Activated T-helper 1 cell treated with anti-CD3 and anti-CD28 coated beads, Interleukin-2, amount 50 U/mL, for 16 hours (primary cell): ENCODE results near the gene SCMH1.
"Not testable (repeated sequence)": the region's sequence is repeated elsewhere in the genome, so short reads cannot be mapped to it uniquely, and the experiment has no call there.

Source experiments
- DNase-seq, 2 donors: peaks; one replicate each; pipeline ENCODE4 v3.0.0-alpha.2; 2020; ENCODE audit warnings: low read depth in 1 of 2, low spot score in 1 of 2

The SCMH1 gene

GRCh38 chr1:41251120-41251519 lies 9.0 kb upstream of the SCMH1 start:
- DNase-seq, result not testable (repeated sequence)

GRCh38 chr1:41249319-41249718 lies 7.2 kb upstream of the SCMH1 start:
- DNase-seq, result no peak

GRCh38 chr1:41246568-41246967 lies 4.5 kb upstream of the SCMH1 start:
- DNase-seq, result no peak

- no peak for DNase-seq
Measured at GRCh38 chr1:41245659-41246058, 3.6 kb upstream of the SCMH1 start.

DNA sequence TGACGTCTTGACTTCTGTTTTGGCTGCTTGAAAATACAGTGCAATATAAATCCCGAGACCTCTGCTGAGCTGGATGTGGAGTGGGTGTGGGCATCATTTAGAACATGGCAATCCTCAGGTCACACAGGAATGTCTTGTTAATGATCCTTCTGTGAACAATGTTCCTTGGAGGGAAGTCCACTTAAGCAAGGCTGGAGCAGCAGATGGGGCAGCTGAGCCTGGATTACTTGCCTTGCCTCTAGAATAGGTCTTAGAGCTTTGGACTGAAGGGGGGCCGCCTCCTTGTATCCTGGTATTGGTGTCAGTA lies 926 bp upstream of the SCMH1 start:
- DNase-seq, result no peak

- no peak for DNase-seq
Measured at GRCh38 chr1:41242342-41243078, 404 bp upstream of the SCMH1 start.

- DNase-seq, result peak; percentile 7 to 14
Measured at GRCh38 chr1:41241354-41241748, 755 bp downstream of the SCMH1 start.

DNA sequence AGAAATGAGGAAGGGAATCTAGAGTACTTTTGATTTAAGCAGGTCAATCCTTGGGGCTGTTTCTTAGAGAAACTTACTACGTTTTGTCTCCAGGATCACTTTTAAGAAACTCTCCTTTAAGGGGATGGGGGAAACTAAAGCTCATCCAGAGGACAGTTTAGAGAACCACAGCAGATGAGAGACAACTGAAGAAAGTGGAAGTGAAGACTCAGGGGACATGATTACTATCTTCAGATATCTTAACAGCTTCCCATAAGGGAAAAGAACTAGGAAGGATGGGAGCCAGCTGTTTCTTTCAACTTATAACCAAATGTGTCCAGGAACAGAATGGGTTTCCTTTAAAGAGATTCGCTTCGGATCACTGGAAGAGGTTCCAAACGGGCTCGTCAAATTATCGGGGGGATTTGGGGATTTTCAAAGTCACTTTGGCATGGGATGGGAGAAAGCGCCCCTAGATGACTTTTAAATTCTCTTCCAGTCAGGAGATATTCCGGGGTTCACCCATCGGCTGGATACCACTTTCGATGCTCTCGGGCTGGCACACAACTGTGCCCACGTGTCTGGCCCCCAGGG lies 1.2 kb downstream of the SCMH1 start:
- no peak for DNase-seq

- DNase-seq, result no peak
Measured at GRCh38 chr1:41239988-41240610, 2.0 kb downstream of the SCMH1 start.

DNA sequence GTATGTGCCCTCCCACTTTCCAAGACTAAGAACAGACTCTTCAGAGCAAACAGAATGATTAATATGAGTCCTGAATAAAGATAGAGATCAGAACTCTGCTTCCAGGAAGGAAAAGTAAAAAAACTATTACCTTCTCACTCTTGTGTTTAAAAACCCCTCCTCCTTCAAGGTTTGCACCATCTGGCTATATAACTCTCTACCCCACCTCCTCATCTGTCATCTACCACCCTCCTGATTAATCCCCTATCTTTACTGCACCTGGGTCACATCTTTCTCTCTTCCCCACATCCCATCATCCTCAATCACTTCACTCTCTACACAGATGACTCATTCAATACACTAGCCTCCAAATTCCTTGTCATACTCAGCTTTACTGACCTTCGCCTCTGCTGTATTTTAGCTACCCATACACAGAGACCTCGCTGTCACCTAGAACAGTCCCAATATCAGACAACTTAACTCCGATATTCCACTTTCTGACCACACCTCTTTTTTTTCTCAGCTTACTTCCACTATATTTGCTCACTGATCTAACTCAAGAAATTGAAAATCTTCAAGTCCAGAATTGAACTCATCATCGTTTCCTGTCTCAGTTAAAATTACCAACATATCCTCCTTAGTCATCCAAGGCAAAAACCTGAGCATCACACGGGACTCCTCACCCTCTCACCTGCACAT lies 3.7 kb downstream of the SCMH1 start:
- no peak for DNase-seq

DNA sequence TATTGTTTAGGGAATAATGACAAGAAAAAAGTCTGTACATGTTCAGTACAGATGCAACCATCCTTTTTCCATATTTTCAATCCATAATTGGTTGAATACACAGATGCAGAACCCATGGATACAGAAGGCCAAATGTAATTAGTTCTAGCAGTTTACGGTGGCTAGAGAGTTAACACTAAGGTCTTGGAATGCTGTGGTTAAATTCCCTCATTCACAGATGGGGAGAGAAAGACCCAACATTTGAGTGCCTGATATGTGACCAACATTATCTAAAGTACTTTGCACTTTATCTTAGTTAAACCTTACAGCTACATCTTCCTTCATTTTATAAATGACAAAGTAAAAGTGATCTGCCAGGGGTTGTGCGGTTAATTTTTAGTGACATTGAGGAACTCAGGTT lies 5.3 kb downstream of the SCMH1 start:
- DNase-seq, result no peak

GRCh38 chr1:41235893-41236292 lies 6.2 kb downstream of the SCMH1 start:
- no peak for DNase-seq

GRCh38 chr1:41233708-41234107 lies 8.4 kb downstream of the SCMH1 start:
- no peak for DNase-seq

DNA sequence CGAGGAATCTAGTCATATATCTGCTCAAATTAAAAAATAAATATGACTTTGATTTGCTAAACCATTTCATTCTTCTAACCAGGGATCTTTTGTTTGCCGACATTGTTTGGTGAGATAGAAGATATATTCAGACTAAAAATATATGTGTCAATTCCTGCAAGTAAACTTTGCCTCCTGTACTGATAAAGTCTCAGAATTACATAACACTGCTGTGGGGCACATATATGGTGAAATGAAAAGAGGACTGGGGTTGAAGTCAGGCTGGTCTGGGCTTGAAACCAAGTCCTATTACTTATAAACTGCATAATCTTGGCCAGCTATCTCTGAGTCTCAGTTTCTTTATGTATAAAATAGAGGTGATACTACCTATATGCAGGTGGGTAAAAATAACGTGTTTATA lies 9.8 kb downstream of the SCMH1 start:
- no peak for DNase-seq

DNA sequence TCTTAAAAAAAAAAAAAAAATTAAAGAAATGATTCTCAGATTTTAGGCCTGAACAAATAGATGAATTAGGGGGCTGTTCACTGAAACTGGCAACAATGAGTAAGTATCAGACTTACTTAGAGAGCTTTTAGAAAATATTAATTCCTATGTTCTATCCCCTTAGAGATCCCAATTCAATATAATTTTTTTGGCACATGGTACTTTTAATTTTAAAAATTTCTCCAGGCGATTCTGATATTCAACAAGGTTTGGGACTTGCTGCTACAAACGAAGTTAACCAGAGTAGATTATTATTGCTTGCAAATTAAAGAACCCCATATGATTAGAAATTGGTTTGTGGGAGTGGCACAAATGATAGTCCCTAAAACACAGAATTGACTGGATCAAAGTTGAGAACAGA lies 11.4 kb downstream of the SCMH1 start:
- no peak for DNase-seq

- not testable (repeated sequence) for DNase-seq
Measured at GRCh38 chr1:41229219-41229618, 12.9 kb downstream of the SCMH1 start.

DNA sequence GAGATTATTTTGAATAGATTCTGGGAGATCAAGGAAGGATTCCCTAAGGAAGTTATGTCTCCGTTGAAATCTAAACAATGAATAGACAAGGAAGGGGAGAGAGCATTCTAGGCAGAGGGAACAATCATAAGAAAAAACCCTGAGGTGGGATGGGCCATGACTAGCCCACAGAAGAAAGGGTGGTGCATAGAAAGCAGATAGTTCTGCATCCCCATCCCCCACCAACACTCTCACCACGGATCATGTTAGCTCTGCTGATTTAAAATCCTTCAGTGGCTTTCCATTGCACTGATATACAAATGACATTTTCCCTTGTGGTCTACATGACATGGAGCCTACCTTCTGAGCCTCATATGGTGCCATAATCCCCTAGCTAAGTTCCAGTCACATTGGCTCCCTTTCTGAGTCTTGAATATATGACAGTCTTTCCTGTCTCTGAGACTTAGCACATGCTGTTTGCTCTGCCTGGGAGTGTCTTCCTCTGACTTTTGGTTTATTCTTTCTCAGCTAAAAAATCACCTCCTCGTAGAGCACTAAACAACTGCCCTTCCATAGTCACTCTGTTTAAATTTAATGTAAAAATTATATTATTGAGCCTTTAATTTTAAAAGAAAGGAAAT lies 15.2 kb downstream of the SCMH1 start:
- no peak for DNase-seq

DNA sequence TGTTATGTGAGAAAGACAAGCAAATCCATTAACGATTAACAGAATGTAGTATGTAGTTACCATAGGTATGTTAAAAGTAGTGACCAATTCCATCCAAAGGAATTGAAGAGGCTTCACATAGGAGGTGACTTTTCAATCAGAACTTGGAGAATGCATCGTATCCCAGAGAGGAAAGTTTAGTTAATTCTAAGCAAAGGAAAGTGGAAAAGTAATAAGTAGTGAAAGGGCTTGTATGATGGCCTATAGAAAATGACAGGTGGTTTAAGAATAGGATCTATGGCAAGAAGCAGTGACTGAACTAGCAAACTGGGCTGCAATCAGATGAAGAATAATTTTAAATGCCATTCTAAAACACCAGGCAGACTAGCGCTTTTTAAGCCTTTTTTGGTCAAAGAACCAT lies 16.6 kb downstream of the SCMH1 start:
- DNase-seq, result no peak

GRCh38 chr1:41222496-41222895 lies 19.6 kb downstream of the SCMH1 start:
- DNase-seq, result no peak

DNA sequence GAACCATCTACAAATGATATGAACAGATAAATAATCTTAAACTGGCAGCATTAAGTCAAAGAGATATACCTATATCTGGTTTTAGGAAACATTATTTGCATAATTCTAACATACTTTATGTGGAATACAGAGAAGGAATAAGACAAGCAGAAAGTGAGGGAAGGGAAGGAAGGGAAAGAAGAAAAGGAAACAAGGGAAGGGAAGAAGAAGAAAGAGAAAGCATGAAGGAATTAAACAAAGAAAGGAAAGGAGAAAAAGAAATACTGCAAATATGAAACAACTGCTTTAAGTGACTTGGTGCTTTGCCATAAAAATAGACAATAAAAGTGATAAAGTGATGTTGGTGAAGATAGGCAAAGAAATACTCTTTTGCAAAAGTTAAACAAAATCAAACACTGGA lies 20.1 kb downstream of the SCMH1 start:
- no peak for DNase-seq

GRCh38 chr1:41218152-41218551 lies 24.0 kb downstream of the SCMH1 start:
- no peak for DNase-seq

DNA sequence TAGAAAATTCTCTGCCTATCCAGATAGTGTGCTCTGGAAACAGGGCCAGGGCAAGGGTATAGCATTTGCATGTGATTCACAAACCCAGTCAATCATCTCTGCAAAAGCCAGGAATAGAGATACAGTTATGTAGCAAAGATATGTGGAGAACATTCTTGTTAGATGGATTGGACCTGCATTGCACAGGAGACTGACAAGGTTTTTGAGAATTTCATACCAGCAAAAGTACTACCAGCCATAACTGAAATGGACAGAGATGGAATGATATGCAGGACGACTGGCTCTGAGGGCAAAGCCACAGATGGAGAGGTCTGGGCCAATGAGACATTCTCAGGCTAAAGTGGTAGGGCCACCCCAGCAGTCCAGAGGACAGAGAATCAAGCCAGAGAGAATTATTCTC lies 24.7 kb downstream of the SCMH1 start:
- DNase-seq, result no peak
